ENCODE results near the gene MAP3K20. TPM values are rescaled to one million over a fixed set of nuclear protein-coding genes. Genes with fewer than 3 reads are reported as not detected.

Gene MAP3K20
- total and polyA plus RNA-seq, 2 of the 8 experiments (the other 6 are each of a cell fraction or from before 2014, with no cell fraction given), result 3.1 to 11.1 TPM

- Histone ChIP-seq H3K4ac (replicated peaks; ENCODE audit: insufficient read length, low read depth, low read length) (no peak overlapping the region), H4K8ac (ENCODE audit: extremely low read depth, insufficient read depth, low read length) (no peak overlapping the region), H2BK120ac (replicated peaks; ENCODE audit: low read depth, low read length) (no peak overlapping the region), H3K18ac (ENCODE audit: extremely low read depth, low read length) (no peak overlapping the region), H3K79me2 (ENCODE audit: control insufficient read depth in 1 of 2, insufficient read depth in 2 of 2, low read length in 2 of 2) (no peaks in the 10 kb centered on the region), H3K79me1 (ENCODE audit: low read depth, low read length) (no peaks in the 10 kb centered on the region), H2BK5ac (ENCODE audit: low read depth, low read length) (no peak overlapping the region), H2AFZ (ENCODE audit: low read length) (no peak overlapping the region), H3K27me3 (replicated peaks in 1 of 4; ENCODE audit: control insufficient read depth in 3 of 4, extremely low read depth in 1 of 4, insufficient read depth in 3 of 4, low read length in 3 of 4) (no peaks in the 10 kb centered on the region), H2BK20ac (ENCODE audit: low read length) (no peak overlapping the region), H3K27ac (ENCODE audit: low read depth, low read length) (no peak overlapping the region), H3K56ac (replicated peaks; ENCODE audit: insufficient read length, low read depth, low read length) (no peak overlapping the region), H3K23me2 (ENCODE audit: low read depth, low read length) (no peaks in the 10 kb centered on the region), H4K91ac (replicated peaks; ENCODE audit: insufficient read length, low read length) (no peak overlapping the region), H4K5ac (ENCODE audit: insufficient read length, low read depth, low read length) (no peak overlapping the region), H3K9me3 (ENCODE audit: insufficient read depth in 2 of 2, low read depth in 1 of 2, low read length in 1 of 2) (no peaks in the 10 kb centered on the region), H2BK12ac (ENCODE audit: low read depth, low read length) (no peak overlapping the region), H3K36me3 (ENCODE audit: control insufficient read depth in 2 of 4, insufficient read depth in 4 of 4, low read length in 3 of 4) (no peaks in the 10 kb centered on the region), H3K4me3 (ENCODE audit: extremely low read depth in 1 of 4, insufficient read depth in 2 of 4, low read depth in 3 of 4, low read length in 4 of 4) (no peak overlapping the region), H2AK5ac (ENCODE audit: low read depth, low read length) (no peak overlapping the region), H3K14ac (ENCODE audit: insufficient read length) (no peak overlapping the region), H3K23ac (ENCODE audit: insufficient read length) (no peak overlapping the region), H3K9ac (replicated peaks in 1 of 4; ENCODE audit: extremely low read depth in 1 of 4, low read depth in 3 of 4, low read length in 3 of 4) (no peak overlapping the region), H2BK15ac (ENCODE audit: low read length) (no peak overlapping the region), H4K20me1 (replicated peaks in 1 of 2; ENCODE audit: control insufficient read depth in 1 of 2, insufficient read depth in 2 of 2, low read length in 2 of 2) (no peaks in the 10 kb centered on the region), H3K4me1 (replicated peaks in 1 of 4; ENCODE audit: control insufficient read depth in 3 of 4, insufficient read depth in 4 of 4, low read length in 3 of 4) (peaks cover 0 to 7% (median 2%) of the 10 kb centered on the region in 4 experiments; a peak in 5 of 7 replicates), H3K4me2 (ENCODE audit: insufficient read depth in 1 of 2, low read depth in 2 of 2, low read length in 2 of 2) (no peak overlapping the region)
- DNase-seq (ENCODE audit: low read depth in 1 of 2, low spot score in 2 of 2) (no peak), FAIRE-seq (no peak)
- TF ChIP-seq GTF2F1 (IDR thresholded peaks at IDR 0.05; ENCODE audit: borderline replicate concordance, low read depth, low read length) (no peak), CEBPB (IDR thresholded peaks at IDR 0.05; ENCODE audit: low read depth, low read length) (no peak), EP300 (IDR thresholded peaks at IDR 0.05; ENCODE audit: borderline replicate concordance in 1 of 2, low read depth in 2 of 2, low read length in 2 of 2) (no peak), TCF12 (IDR thresholded peaks at IDR 0.05; ENCODE audit: low read depth, low read length) (no peak), RFX5 (IDR thresholded peaks at IDR 0.05; ENCODE audit: borderline replicate concordance, low read depth, low read length) (no peak), TEAD4 (IDR thresholded peaks at IDR 0.05; ENCODE audit: low read depth, low read length) (no peak), GABPA (IDR thresholded peaks at IDR 0.05; ENCODE audit: borderline replicate concordance, insufficient read depth, low read length) (no peak), ATF2 (IDR thresholded peaks at IDR 0.05; ENCODE audit: low read length) (no peak), JUN (IDR thresholded peaks at IDR 0.05; ENCODE audit: low read depth, low read length) (no peak)
- CTCF ChIA-PET (ENCODE audit: partially characterized antibody), result interaction anchor here (0.6 to 14.7 kb wide), 9 partner anchors 9 to 353 kb away, joined by 3 to 227 read pairs (median 3); no protein-coding TSS in a partner anchor
- WGBS, 2 experiments (ENCODE audit: extremely low coverage in 1 of 2, insufficient coverage in 1 of 2, insufficient read length in 1 of 2, insufficient replicate concordance in 2 of 2, low coverage in 1 of 2, low lambda C conversion rate in 2 of 2, missing lambda C conversion rate in 1 of 2), result 85% methylated on average over 1 of the region's 1 CpG; no CpG with 5 or more reads in 1 of the 2 experiments
- POLR2A ChIA-PET (ENCODE audit: partially characterized antibody), result no interaction called here
Measured at GRCh38 chr2:173216051-173216450, 140.4 kb downstream of the MAP3K20 start.

Measured in H1 (cell line).